ENCODE results near the gene NRF1. TPM values are rescaled to one million over a fixed set of nuclear protein-coding genes. Genes with fewer than 3 reads are reported as not detected.

NRF1 gene
- total and polyA plus RNA-seq, 2 of the 8 experiments (the other 6 are each of a cell fraction or from before 2014, with no cell fraction given), result 18.2 to 21.4 TPM

GRCh38 chr7:129657363-129657762 lies 45.8 kb downstream of the NRF1 start:
- Histone ChIP-seq H4K5ac (ENCODE audit: insufficient read length, low read depth, low read length) (no peak overlapping the region), H2AFZ (ENCODE audit: low read length) (no peak overlapping the region), H2BK15ac (ENCODE audit: low read length) (no peak overlapping the region), H3K23ac (ENCODE audit: insufficient read length) (no peak overlapping the region), H4K91ac (replicated peaks; ENCODE audit: insufficient read length, low read length) (no peak overlapping the region), H3K56ac (replicated peaks; ENCODE audit: insufficient read length, low read depth, low read length) (no peak overlapping the region), H3K4me3 (ENCODE audit: extremely low read depth in 1 of 4, insufficient read depth in 2 of 4, low read depth in 3 of 4, low read length in 4 of 4) (no peak overlapping the region), H3K9me3 (ENCODE audit: insufficient read depth in 2 of 2, low read depth in 1 of 2, low read length in 1 of 2) (peaks cover 24 to 32% of the 10 kb centered on the region in 2 experiments), H3K23me2 (ENCODE audit: low read depth, low read length) (no peaks in the 10 kb centered on the region), H3K4me1 (replicated peaks in 1 of 4; ENCODE audit: control insufficient read depth in 3 of 4, insufficient read depth in 4 of 4, low read length in 3 of 4) (peaks cover 0 to 2% (median 0%) of the 10 kb centered on the region in 4 experiments; a peak in 1 of 7 replicates), H2AK5ac (ENCODE audit: low read depth, low read length) (no peak overlapping the region), H3K79me1 (ENCODE audit: low read depth, low read length) (no peaks in the 10 kb centered on the region), H2BK120ac (replicated peaks; ENCODE audit: low read depth, low read length) (no peak overlapping the region), H3K79me2 (ENCODE audit: control insufficient read depth in 1 of 2, insufficient read depth in 2 of 2, low read length in 2 of 2) (peaks cover 0 to 32% of the 10 kb centered on the region in 2 experiments; a peak in 3 of 4 replicates), H4K20me1 (replicated peaks in 1 of 2; ENCODE audit: control insufficient read depth in 1 of 2, insufficient read depth in 2 of 2, low read length in 2 of 2) (no peaks in the 10 kb centered on the region), H3K4ac (replicated peaks; ENCODE audit: insufficient read length, low read depth, low read length) (no peak overlapping the region), H3K4me2 (ENCODE audit: insufficient read depth in 1 of 2, low read depth in 2 of 2, low read length in 2 of 2) (no peak overlapping the region), H3K14ac (ENCODE audit: insufficient read length) (no peak overlapping the region), H3K9ac (replicated peaks in 1 of 4; ENCODE audit: extremely low read depth in 1 of 4, low read depth in 3 of 4, low read length in 3 of 4) (no peak overlapping the region), H3K36me3 (ENCODE audit: control insufficient read depth in 2 of 4, insufficient read depth in 4 of 4, low read length in 3 of 4) (peaks cover 2 to 50% (median 26%) of the 10 kb centered on the region in 4 experiments; a peak in 7 of 8 replicates), H2BK20ac (ENCODE audit: low read length) (no peak overlapping the region), H3K27ac (ENCODE audit: low read depth, low read length) (no peak overlapping the region), H2BK5ac (ENCODE audit: low read depth, low read length) (no peak overlapping the region), H3K18ac (ENCODE audit: extremely low read depth, low read length) (no peak overlapping the region), H3K27me3 (replicated peaks in 1 of 4; ENCODE audit: control insufficient read depth in 3 of 4, extremely low read depth in 1 of 4, insufficient read depth in 3 of 4, low read length in 3 of 4) (no peaks in the 10 kb centered on the region), H2BK12ac (ENCODE audit: low read depth, low read length) (no peak overlapping the region), H4K8ac (ENCODE audit: extremely low read depth, insufficient read depth, low read length) (no peak overlapping the region)
- DNase-seq (ENCODE audit: low read depth in 1 of 2, low spot score in 2 of 2) (no peak), FAIRE-seq (no peak)
- ChIA-PET CTCF (ENCODE audit: partially characterized antibody) (interaction anchor here (0.7 kb wide), 1 partner anchor 50 kb away, joined by 3 read pairs; no protein-coding TSS in a partner anchor), POLR2A (ENCODE audit: partially characterized antibody) (no interaction called here)
- WGBS, 2 experiments (ENCODE audit: extremely low coverage in 1 of 2, insufficient coverage in 1 of 2, insufficient read length in 1 of 2, insufficient replicate concordance in 2 of 2, low coverage in 1 of 2, low lambda C conversion rate in 2 of 2, missing lambda C conversion rate in 1 of 2), result 90% methylated on average over 8 of the region's 8 CpGs; no CpG with 5 or more reads in 1 of the 2 experiments
- no peak for TF ChIP-seq E2F6 (IDR thresholded peaks at IDR 0.05)
- no peak for TF ChIP-seq EZH2 (IDR thresholded peaks at IDR 0.05; ENCODE audit: low read depth, low read length, severe bottlenecking)
- TF ChIP-seq ATF2 (IDR thresholded peaks at IDR 0.05; ENCODE audit: low read length), result no peak
- no peak for TF ChIP-seq SP1 (IDR thresholded peaks at IDR 0.05; ENCODE audit: low read depth, low read length)
- TF ChIP-seq CHD2 (IDR thresholded peaks at IDR 0.05; ENCODE audit: low read length), result no peak
- TF ChIP-seq CTCF (IDR thresholded peaks at IDR 0.05; ENCODE audit: control extremely low read depth in 1 of 3, insufficient read depth in 1 of 3, low read depth in 1 of 3, low read length in 3 of 3), result no peak
- no peak for TF ChIP-seq CBX8 (IDR thresholded peaks at IDR 0.05; ENCODE audit: borderline replicate concordance, low read depth, low read length)
